ENCODE measurements around the gene RXFP1. TPM values are rescaled to one million over a fixed set of nuclear protein-coding genes. Genes with fewer than 3 reads are reported as not detected.

RXFP1 gene
- total RNA-seq, 1 experiment from 2014 or later = 0.48 TPM

- Mint-ChIP-seq H3K4me1 (peaks cover 20% of the 10 kb centered on the region), H3K36me3 (peaks cover 3% of the 10 kb centered on the region; the same call in 1 of the 2 replicates), H3K27ac (no peak overlapping the region), H3K9me3 (peaks cover 4% of the 10 kb centered on the region; the same call in 1 of the 2 replicates), H3K4me3 (no peak overlapping the region), H3K27me3 (ENCODE audit: low read depth) (no peaks in the 10 kb centered on the region)
- ChIA-PET CTCF (no interaction called here), POLR2A (no interaction called here)
- DNase-seq (ENCODE audit: low spot score) (no peak), ATAC-seq (no peak)
- TF ChIP-seq CDX4 (CRISPR knock-in tag; IDR thresholded peaks at IDR 0.05; ENCODE audit: borderline replicate concordance) (no peak), ETV6 (CRISPR knock-in tag; IDR thresholded peaks at IDR 0.05) (no peak), NFE2L1 (CRISPR knock-in tag; IDR thresholded peaks at IDR 0.05) (no peak), STAT6 (CRISPR knock-in tag; conservative IDR thresholded peaks at IDR 0.05; ENCODE audit: low read depth) (no peak), EMX1 (CRISPR knock-in tag; IDR thresholded peaks at IDR 0.05) (no peak), SMAD3 (CRISPR knock-in tag; IDR thresholded peaks at IDR 0.05; ENCODE audit: borderline replicate concordance) (no peak), ZNF317 (CRISPR knock-in tag; IDR thresholded peaks at IDR 0.05; ENCODE audit: borderline replicate concordance, low read depth) (no peak), NR3C1 (CRISPR knock-in tag; conservative IDR thresholded peaks at IDR 0.05; ENCODE audit: low read depth) (no peak), JAZF1 (CRISPR knock-in tag; IDR thresholded peaks at IDR 0.05) (no peak), FOXK1 (CRISPR knock-in tag; IDR thresholded peaks at IDR 0.05) (no peak), MAX (CRISPR knock-in tag; IDR thresholded peaks at IDR 0.05) (no peak), E2F4 (CRISPR knock-in tag; IDR thresholded peaks at IDR 0.05; ENCODE audit: borderline replicate concordance, low read depth) (no peak)
These were observed 19.8 kb downstream of the RXFP1 start for GRCh38 chr4:158541506-158541905.

GRCh38 chr4:158543191-158543590, 21.5 kb downstream of the RXFP1 start:
- no peak overlapping the region for H3K4me3 Mint-ChIP-seq
- ATAC-seq = no peak
- peaks cover 14% of the 10 kb centered on the region for H3K9me3 Mint-ChIP-seq
- TF ChIP-seq ATF3 (CRISPR knock-in tag; conservative IDR thresholded peaks at IDR 0.05) (no peak), SMAD4 (CRISPR knock-in tag; IDR thresholded peaks at IDR 0.05) (no peak), ATF6 (CRISPR knock-in tag; IDR thresholded peaks at IDR 0.05) (no peak), NR1H2 (CRISPR knock-in tag; IDR thresholded peaks at IDR 0.05) (no peak), TP53 (CRISPR knock-in tag; IDR thresholded peaks at IDR 0.05) (no peak), GRHL2 (CRISPR knock-in tag; IDR thresholded peaks at IDR 0.05; ENCODE audit: insufficient replicate concordance, severe bottlenecking) (no peak), CREM (CRISPR knock-in tag; IDR thresholded peaks at IDR 0.05) (no peak), E2F1 (CRISPR knock-in tag; IDR thresholded peaks at IDR 0.05) (no peak)
- ChIA-PET CTCF (no interaction called here), POLR2A (no interaction called here)
- H3K4me1 Mint-ChIP-seq = peaks cover 10% of the 10 kb centered on the region
- H3K36me3 Mint-ChIP-seq = peaks cover 3% of the 10 kb centered on the region
- DNase-seq (ENCODE audit: low spot score) = no peak
- H3K27ac Mint-ChIP-seq = no peak overlapping the region
- H3K27me3 Mint-ChIP-seq (ENCODE audit: low read depth) = no peaks in the 10 kb centered on the region

Measured in WTC11 (cell line).